Measurements from ENCODE around the gene DHRSX. TPM values are rescaled to one million over a fixed set of nuclear protein-coding genes. Genes with fewer than 3 reads are reported as not detected.

The DHRSX gene
- total and polyA plus RNA-seq, 2 of the 13 experiments (the other 11 are each of a cell fraction or from before 2014, with no cell fraction given): 15.5 to 24.3 TPM

DNA sequence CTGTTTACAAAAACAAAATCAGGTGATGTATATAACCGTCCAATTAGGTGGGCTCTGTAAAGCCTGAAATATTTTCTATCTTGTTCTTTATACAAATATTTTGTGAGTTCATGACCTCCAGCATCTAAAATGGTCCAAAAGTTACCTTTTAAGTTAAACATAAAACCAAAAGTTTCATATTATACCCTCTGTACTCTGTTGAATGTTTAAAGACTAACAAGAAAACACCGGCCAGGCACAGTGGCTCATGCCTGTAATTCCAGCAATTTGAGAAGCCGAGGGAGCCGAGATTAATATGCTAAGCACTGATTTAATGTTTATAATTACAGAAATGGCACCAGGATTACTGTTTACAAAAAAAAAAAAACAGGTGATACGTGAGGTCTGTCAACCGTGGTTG is 328.4 kb downstream of the DHRSX start:
- H3K27ac ChIP-seq (ENCODE audit: extremely low read length, insufficient read depth, low read length): no peak overlapping the region
- FAIRE-seq: no peak
- H3K4me1 ChIP-seq (ENCODE audit: insufficient read depth, low read length): peaks cover 61% of the 10 kb centered on the region
- peaks cover 3% of the 10 kb centered on the region; the same call in 1 of the 2 replicates for H4K20me1 ChIP-seq (ENCODE audit: insufficient read depth, low read length)
- intact Hi-C loops (cut with micrococcal nuclease; ENCODE audit: unreplicated experiment) (no loop called here), in situ Hi-C loops (cut with HindIII; ENCODE audit: extremely low pct_ligation_motif_present, low pct_unique_long_range_greater_than_20kb) (no loop called here)
- BruUV-seq (replicated peaks): no TSS peak
- H2AFZ ChIP-seq (ENCODE audit: low read length): no peak overlapping the region
- CTCF ChIA-PET (ENCODE audit: low intra/inter-chr PET ratio, low total read pairs): no interaction called here
- no peak overlapping the region for H3K4me3 ChIP-seq (replicated peaks in 1 of 3; ENCODE audit: insufficient read depth in 1 of 3, low read depth in 2 of 3, low read length in 3 of 3)
- POLR2A ChIA-PET: no interaction called here
- ATAC-seq: no peak
- DNase-seq (ENCODE audit: low spot score): no peak
- no peak overlapping the region for H3K9ac ChIP-seq (ENCODE audit: insufficient read depth, low read depth, low read length)
- no peaks in the 10 kb centered on the region for H3K9me3 ChIP-seq (ENCODE audit: low read length)
- H3K36me3 ChIP-seq (replicated peaks in 1 of 2; ENCODE audit: control insufficient read depth in 1 of 2, insufficient read depth in 2 of 2, low read length in 2 of 2): no peaks in the 10 kb centered on the region
- no peak overlapping the region for H3K4me2 ChIP-seq (ENCODE audit: low read depth, low read length)
- H3K27me3 ChIP-seq (ENCODE audit: control insufficient read depth in 1 of 2, insufficient read depth in 2 of 2, low read length in 2 of 2): no peaks in the 10 kb centered on the region
- 1% methylated on average over 6 of the region's 6 CpGs for WGBS (ENCODE audit: low lambda C conversion rate)
- H3K79me2 ChIP-seq (ENCODE audit: insufficient read depth, low read length): no peaks in the 10 kb centered on the region
- TF ChIP-seq, protein P1, sequence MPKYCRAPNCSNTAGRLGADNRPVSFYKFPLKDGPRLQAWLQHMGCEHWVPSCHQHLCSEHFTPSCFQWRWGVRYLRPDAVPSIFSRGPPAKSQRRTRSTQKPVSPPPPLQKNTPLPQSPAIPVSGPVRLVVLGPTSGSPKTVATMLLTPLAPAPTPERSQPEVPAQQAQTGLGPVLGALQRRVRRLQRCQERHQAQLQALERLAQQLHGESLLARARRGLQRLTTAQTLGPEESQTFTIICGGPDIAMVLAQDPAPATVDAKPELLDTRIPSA (CRISPR knock-in tag; IDR thresholded peaks at IDR 0.05; ENCODE audit: borderline replicate concordance): no peak
- TF ChIP-seq, protein P2, sequence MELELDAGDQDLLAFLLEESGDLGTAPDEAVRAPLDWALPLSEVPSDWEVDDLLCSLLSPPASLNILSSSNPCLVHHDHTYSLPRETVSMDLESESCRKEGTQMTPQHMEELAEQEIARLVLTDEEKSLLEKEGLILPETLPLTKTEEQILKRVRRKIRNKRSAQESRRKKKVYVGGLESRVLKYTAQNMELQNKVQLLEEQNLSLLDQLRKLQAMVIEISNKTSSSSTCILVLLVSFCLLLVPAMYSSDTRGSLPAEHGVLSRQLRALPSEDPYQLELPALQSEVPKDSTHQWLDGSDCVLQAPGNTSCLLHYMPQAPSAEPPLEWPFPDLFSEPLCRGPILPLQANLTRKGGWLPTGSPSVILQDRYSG (CRISPR knock-in tag; IDR thresholded peaks at IDR 0.05): no peak
- TF ChIP-seq MTF1 (CRISPR knock-in tag; IDR thresholded peaks at IDR 0.05) (no peak), NAIF1 (CRISPR knock-in tag; IDR thresholded peaks at IDR 0.05; ENCODE audit: borderline replicate concordance) (no peak), NFKB2 (CRISPR knock-in tag; IDR thresholded peaks at IDR 0.05; ENCODE audit: borderline replicate concordance) (no peak), RBM39 (IDR thresholded peaks at IDR 0.05; ENCODE audit: low read depth, low read length, poor library complexity, severe bottlenecking) (no peak), PTBP1 (IDR thresholded peaks at IDR 0.05; ENCODE audit: low read depth, low read length, poor library complexity, severe bottlenecking) (no peak)
- TF ChIP-seq, protein P3, sequence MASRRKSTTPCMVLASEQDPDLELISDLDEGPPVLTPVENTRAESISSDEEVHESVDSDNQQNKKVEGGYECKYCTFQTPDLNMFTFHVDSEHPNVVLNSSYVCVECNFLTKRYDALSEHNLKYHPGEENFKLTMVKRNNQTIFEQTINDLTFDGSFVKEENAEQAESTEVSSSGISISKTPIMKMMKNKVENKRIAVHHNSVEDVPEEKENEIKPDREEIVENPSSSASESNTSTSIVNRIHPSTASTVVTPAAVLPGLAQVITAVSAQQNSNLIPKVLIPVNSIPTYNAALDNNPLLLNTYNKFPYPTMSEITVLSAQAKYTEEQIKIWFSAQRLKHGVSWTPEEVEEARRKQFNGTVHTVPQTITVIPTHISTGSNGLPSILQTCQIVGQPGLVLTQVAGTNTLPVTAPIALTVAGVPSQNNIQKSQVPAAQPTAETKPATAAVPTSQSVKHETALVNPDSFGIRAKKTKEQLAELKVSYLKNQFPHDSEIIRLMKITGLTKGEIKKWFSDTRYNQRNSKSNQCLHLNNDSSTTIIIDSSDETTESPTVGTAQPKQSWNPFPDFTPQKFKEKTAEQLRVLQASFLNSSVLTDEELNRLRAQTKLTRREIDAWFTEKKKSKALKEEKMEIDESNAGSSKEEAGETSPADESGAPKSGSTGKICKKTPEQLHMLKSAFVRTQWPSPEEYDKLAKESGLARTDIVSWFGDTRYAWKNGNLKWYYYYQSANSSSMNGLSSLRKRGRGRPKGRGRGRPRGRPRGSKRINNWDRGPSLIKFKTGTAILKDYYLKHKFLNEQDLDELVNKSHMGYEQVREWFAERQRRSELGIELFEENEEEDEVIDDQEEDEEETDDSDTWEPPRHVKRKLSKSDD (CRISPR knock-in tag; IDR thresholded peaks at IDR 0.05; ENCODE audit: low read depth): no peak
- TF ChIP-seq, protein P4, sequence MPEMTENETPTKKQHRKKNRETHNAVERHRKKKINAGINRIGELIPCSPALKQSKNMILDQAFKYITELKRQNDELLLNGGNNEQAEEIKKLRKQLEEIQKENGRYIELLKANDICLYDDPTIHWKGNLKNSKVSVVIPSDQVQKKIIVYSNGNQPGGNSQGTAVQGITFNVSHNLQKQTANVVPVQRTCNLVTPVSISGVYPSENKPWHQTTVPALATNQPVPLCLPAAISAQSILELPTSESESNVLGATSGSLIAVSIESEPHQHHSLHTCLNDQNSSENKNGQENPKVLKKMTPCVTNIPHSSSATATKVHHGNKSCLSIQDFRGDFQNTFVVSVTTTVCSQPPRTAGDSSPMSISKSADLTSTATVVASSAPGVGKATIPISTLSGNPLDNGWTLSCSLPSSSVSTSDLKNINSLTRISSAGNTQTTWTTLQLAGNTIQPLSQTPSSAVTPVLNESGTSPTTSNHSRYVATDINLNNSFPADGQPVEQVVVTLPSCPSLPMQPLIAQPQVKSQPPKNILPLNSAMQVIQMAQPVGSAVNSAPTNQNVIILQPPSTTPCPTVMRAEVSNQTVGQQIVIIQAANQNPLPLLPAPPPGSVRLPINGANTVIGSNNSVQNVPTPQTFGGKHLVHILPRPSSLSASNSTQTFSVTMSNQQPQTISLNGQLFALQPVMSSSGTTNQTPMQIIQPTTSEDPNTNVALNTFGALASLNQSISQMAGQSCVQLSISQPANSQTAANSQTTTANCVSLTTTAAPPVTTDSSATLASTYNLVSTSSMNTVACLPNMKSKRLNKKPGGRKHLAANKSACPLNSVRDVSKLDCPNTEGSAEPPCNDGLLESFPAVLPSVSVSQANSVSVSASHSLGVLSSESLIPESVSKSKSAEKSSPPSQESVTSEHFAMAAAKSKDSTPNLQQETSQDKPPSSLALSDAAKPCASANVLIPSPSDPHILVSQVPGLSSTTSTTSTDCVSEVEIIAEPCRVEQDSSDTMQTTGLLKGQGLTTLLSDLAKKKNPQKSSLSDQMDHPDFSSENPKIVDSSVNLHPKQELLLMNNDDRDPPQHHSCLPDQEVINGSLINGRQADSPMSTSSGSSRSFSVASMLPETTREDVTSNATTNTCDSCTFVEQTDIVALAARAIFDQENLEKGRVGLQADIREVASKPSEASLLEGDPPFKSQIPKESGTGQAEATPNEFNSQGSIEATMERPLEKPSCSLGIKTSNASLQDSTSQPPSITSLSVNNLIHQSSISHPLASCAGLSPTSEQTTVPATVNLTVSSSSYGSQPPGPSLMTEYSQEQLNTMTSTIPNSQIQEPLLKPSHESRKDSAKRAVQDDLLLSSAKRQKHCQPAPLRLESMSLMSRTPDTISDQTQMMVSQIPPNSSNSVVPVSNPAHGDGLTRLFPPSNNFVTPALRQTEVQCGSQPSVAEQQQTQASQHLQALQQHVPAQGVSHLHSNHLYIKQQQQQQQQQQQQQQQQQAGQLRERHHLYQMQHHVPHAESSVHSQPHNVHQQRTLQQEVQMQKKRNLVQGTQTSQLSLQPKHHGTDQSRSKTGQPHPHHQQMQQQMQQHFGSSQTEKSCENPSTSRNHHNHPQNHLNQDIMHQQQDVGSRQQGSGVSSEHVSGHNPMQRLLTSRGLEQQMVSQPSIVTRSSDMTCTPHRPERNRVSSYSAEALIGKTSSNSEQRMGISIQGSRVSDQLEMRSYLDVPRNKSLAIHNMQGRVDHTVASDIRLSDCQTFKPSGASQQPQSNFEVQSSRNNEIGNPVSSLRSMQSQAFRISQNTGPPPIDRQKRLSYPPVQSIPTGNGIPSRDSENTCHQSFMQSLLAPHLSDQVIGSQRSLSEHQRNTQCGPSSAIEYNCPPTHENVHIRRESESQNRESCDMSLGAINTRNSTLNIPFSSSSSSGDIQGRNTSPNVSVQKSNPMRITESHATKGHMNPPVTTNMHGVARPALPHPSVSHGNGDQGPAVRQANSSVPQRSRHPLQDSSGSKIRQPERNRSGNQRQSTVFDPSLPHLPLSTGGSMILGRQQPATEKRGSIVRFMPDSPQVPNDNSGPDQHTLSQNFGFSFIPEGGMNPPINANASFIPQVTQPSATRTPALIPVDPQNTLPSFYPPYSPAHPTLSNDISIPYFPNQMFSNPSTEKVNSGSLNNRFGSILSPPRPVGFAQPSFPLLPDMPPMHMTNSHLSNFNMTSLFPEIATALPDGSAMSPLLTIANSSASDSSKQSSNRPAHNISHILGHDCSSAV (CRISPR knock-in tag; IDR thresholded peaks at IDR 0.05; ENCODE audit: borderline replicate concordance): no peak
- TF ChIP-seq, protein P5, sequence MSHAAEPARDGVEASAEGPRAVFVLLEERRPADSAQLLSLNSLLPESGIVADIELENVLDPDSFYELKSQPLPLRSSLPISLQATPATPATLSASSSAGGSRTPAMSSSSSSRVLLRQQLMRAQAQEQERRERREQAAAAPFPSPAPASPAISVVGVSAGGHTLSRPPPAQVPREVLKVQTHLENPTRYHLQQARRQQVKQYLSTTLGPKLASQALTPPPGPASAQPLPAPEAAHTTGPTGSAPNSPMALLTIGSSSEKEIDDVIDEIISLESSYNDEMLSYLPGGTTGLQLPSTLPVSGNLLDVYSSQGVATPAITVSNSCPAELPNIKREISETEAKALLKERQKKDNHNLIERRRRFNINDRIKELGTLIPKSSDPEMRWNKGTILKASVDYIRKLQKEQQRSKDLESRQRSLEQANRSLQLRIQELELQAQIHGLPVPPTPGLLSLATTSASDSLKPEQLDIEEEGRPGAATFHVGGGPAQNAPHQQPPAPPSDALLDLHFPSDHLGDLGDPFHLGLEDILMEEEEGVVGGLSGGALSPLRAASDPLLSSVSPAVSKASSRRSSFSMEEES (CRISPR knock-in tag; IDR thresholded peaks at IDR 0.05): no peak

All from HepG2 (cell line).